ENCODE data around the gene LRRK1. TPM values are rescaled to one million over a fixed set of nuclear protein-coding genes. Genes with fewer than 3 reads are reported as not detected.

Gene LRRK1
- total RNA-seq, 1 donor from 2014 or later: not detected

GRCh38 chr15:100988297-100988696 lies 69.1 kb downstream of the LRRK1 start:
- no peak overlapping the region for H3K4me2 ChIP-seq
- H3K27ac ChIP-seq: no peak overlapping the region
- H3K4me1 Mint-ChIP-seq: no peaks in the 10 kb centered on the region
- no peak overlapping the region for H3K4me3 ChIP-seq
- H3K27me3 ChIP-seq: no peaks in the 10 kb centered on the region
- H3K4me1 ChIP-seq: peaks cover 11% of the 10 kb centered on the region
- H3K4me3 Mint-ChIP-seq: no peak overlapping the region
- no peak overlapping the region for H3K9ac ChIP-seq
- H3F3A ChIP-seq (ENCODE audit: low read depth): no peaks in the 10 kb centered on the region
- TF ChIP-seq EZH2 (IDR thresholded peaks at IDR 0.05) (no peak), CTCF (IDR thresholded peaks at IDR 0.05) (no peak), EZH2phosphoT487 (IDR thresholded peaks at IDR 0.05) (no peak)
- no peaks in the 10 kb centered on the region for H3K36me3 Mint-ChIP-seq
- H2AFZ ChIP-seq (replicated peaks): no peak overlapping the region
- H3K79me2 ChIP-seq (ENCODE audit: low read depth): no peaks in the 10 kb centered on the region
- DNase-seq (ENCODE audit: low spot score): no peak
- no peaks in the 10 kb centered on the region for H3K9me3 Mint-ChIP-seq
- H3K9me3 ChIP-seq (ENCODE audit: low read depth): no peaks in the 10 kb centered on the region
- no peak overlapping the region for H3K27ac Mint-ChIP-seq
- no peaks in the 10 kb centered on the region for H4K20me1 ChIP-seq (ENCODE audit: low read depth)
- no peaks in the 10 kb centered on the region for H3K27me3 Mint-ChIP-seq (ENCODE audit: insufficient read depth, low read depth)
- no peaks in the 10 kb centered on the region for H3K36me3 ChIP-seq

- H3K4me2 ChIP-seq: no peak overlapping the region
Observed at GRCh38 chr15:100988857-100989256, 69.7 kb downstream of the LRRK1 start.

GRCh38 chr15:100994597-100995446 lies 75.7 kb downstream of the LRRK1 start:
- Histone ChIP-seq H3K27me3 (no peaks in the 10 kb centered on the region), H3K27ac (no peak overlapping the region), H3K4me3 (no peak overlapping the region), H4K20me1 (ENCODE audit: low read depth) (no peaks in the 10 kb centered on the region), H2AFZ (replicated peaks) (no peak overlapping the region), H3K4me1 (no peaks in the 10 kb centered on the region), H3F3A (ENCODE audit: low read depth) (no peaks in the 10 kb centered on the region), H3K9me3 (ENCODE audit: low read depth) (no peaks in the 10 kb centered on the region), H3K79me2 (ENCODE audit: low read depth) (no peaks in the 10 kb centered on the region), H3K9ac (no peak overlapping the region), H3K36me3 (no peaks in the 10 kb centered on the region), H3K4me2 (no peak overlapping the region)
- H3K27me3 Mint-ChIP-seq (ENCODE audit: insufficient read depth, low read depth): peaks cover 5% of the 10 kb centered on the region
- H3K4me1 Mint-ChIP-seq: no peaks in the 10 kb centered on the region
- no peak for DNase-seq (ENCODE audit: low spot score)
- H3K9me3 Mint-ChIP-seq: no peaks in the 10 kb centered on the region
- H3K27ac Mint-ChIP-seq: no peak overlapping the region
- H3K36me3 Mint-ChIP-seq: no peaks in the 10 kb centered on the region
- TF ChIP-seq CTCF (IDR thresholded peaks at IDR 0.05): no peak
- TF ChIP-seq EZH2 (IDR thresholded peaks at IDR 0.05): no peak
- TF ChIP-seq EZH2phosphoT487 (IDR thresholded peaks at IDR 0.05): no peak
- H3K4me3 Mint-ChIP-seq: no peak overlapping the region

More at GRCh38 chr15:100988857-100989256, 69.7 kb downstream of the LRRK1 start:
- TF ChIP-seq EZH2phosphoT487 (IDR thresholded peaks at IDR 0.05) (no peak), CTCF (IDR thresholded peaks at IDR 0.05) (no peak), EZH2 (IDR thresholded peaks at IDR 0.05) (no peak)
- H3K4me3 Mint-ChIP-seq: no peak overlapping the region
- Histone ChIP-seq H3K9me3 (ENCODE audit: low read depth) (no peaks in the 10 kb centered on the region), H2AFZ (replicated peaks) (no peak overlapping the region), H3K4me3 (no peak overlapping the region), H3K4me1 (peaks cover 11% of the 10 kb centered on the region), H3F3A (ENCODE audit: low read depth) (no peaks in the 10 kb centered on the region), H3K27ac (no peak overlapping the region), H3K27me3 (no peaks in the 10 kb centered on the region), H4K20me1 (ENCODE audit: low read depth) (no peaks in the 10 kb centered on the region), H3K79me2 (ENCODE audit: low read depth) (no peaks in the 10 kb centered on the region), H3K9ac (no peak overlapping the region), H3K36me3 (no peaks in the 10 kb centered on the region)
- H3K36me3 Mint-ChIP-seq: no peaks in the 10 kb centered on the region
- no peak for DNase-seq (ENCODE audit: low spot score)
- H3K9me3 Mint-ChIP-seq: no peaks in the 10 kb centered on the region
- H3K27me3 Mint-ChIP-seq (ENCODE audit: insufficient read depth, low read depth): no peaks in the 10 kb centered on the region
- no peaks in the 10 kb centered on the region for H3K4me1 Mint-ChIP-seq
- H3K27ac Mint-ChIP-seq: no peak overlapping the region

All from neural progenitor cell (in vitro differentiated cells).